Fibroblast of mammary gland (primary cell): ENCODE measurements around the gene CCDC30.

Experiments
- DNase-seq: peaks from one replicate; pipeline ENCODE4 v3.0.0-alpha.2; 2010; ENCODE audit warnings: low read depth
- H3K4me3 ChIP-seq: 2 replicates; pipeline ENCODE4 v1.5.1; 2011; ENCODE audit warnings: low read depth, mild to moderate bottlenecking, low read length, moderate library complexity; ENCODE audit not compliant: control insufficient read depth
- TF ChIP-seq, protein P1 (sequence below): conservative IDR thresholded peaks from 2 replicates; pipeline ENCODE4 v1.5.1; 2011; ENCODE audit warnings: low read depth, low read length, inconsistent platforms; ENCODE audit not compliant: control insufficient read depth, insufficient read depth

Gene CCDC30

DNA sequence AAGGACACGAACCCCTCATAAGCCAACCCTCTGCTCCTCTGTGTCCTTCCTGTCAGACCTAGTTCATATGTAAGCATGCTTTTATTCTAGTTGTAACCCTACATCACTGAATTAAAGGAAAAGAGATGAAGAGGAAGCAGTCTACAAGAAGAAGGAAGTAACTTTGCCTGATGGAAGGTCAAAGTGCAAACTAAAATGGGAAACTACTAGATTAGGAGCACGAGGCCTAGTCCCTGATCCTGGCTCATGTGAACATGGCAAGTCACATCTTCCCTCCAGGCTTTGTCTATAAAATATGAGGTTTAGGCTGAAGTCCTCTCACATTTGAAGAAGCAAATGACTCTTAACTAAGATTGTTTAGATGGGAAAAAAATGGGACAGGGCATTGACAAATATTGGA is 20.4 kb upstream of the CCDC30 start:
- H3K4me3 ChIP-seq: no peak overlapping the region

GRCh38 chr1:42449256-42449655 is 13.8 kb upstream of the CCDC30 start:
- no peak overlapping the region for H3K4me3 ChIP-seq
- DNase-seq: no peak
- TF ChIP-seq, protein P1, sequence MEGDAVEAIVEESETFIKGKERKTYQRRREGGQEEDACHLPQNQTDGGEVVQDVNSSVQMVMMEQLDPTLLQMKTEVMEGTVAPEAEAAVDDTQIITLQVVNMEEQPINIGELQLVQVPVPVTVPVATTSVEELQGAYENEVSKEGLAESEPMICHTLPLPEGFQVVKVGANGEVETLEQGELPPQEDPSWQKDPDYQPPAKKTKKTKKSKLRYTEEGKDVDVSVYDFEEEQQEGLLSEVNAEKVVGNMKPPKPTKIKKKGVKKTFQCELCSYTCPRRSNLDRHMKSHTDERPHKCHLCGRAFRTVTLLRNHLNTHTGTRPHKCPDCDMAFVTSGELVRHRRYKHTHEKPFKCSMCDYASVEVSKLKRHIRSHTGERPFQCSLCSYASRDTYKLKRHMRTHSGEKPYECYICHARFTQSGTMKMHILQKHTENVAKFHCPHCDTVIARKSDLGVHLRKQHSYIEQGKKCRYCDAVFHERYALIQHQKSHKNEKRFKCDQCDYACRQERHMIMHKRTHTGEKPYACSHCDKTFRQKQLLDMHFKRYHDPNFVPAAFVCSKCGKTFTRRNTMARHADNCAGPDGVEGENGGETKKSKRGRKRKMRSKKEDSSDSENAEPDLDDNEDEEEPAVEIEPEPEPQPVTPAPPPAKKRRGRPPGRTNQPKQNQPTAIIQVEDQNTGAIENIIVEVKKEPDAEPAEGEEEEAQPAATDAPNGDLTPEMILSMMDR: no peak

More for the DNA sequence above, 20.4 kb upstream of the CCDC30 start:
- DNase-seq: no peak
- TF ChIP-seq, protein P1: no peak

GRCh38 chr1:42450061-42450460 is 13.0 kb upstream of the CCDC30 start:
- no peak for DNase-seq
- no peak overlapping the region for H3K4me3 ChIP-seq
- TF ChIP-seq, protein P1: no peak

- no peak for DNase-seq
- no peak overlapping the region for H3K4me3 ChIP-seq
- TF ChIP-seq, protein P1: no peak
Measured at GRCh38 chr1:42453386-42453785, 9.7 kb upstream of the CCDC30 start.

GRCh38 chr1:42454403-42454802 is 8.7 kb upstream of the CCDC30 start:
- DNase-seq: no peak
- TF ChIP-seq, protein P1: no peak
- H3K4me3 ChIP-seq: no peak overlapping the region

DNA sequence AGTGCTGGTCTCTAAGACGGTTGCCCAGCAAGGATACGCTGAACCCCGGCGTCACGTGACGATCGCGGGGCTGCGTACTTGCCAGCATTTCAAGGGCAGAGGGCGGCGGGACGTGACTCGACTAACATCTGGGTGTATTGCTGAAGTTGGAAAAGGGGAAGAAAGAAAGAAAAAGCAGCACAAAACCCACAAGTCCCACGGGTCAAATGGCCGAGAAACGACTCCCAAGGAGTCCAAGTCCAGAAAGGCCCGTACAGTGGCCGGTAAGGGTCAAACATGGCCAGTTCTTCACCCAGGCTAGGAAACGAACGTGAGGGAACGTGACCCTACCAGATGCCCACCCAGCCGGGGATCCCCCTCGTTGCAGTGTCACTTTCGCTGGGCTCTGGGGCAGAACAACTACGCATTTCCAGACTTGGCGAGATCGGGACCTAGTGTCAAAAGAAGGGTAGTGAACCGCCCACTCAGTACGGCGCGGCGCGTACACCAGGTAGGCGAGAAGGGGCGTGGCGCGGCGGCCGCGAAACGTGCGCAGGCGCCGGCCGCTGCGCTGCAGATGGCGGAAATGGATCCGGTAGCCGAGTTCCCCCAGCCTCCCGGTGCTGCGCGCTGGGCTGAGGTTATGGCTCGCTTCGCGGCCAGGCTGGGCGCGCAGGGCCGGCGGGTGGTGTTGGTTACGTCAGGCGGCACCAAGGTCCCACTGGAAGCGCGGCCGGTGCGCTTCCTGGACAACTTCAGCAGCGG is 6.9 kb upstream of the CCDC30 start, which contains the start of the genes PPCS and ZMYND12:
PPCS (plus strand) TSS at position 534 of the 744 bp plus-strand sequence; CDS start at position 557, 23 bp downstream.
ZMYND12 (minus strand) TSS at position 13 of the 744 bp plus-strand sequence. CDS start 25 bp downstream, outside the sequence.
- DNase-seq: peak; percentile 90
- TF ChIP-seq, protein P1: no peak
- H3K4me3 ChIP-seq: peak within 1 kb of the TSS; percentile 79
